HG03460 (cell line): ENCODE data around the gene DNAJC7.
"Not testable (repeated sequence)": the region's sequence is repeated elsewhere in the genome, so short reads cannot be mapped to it uniquely, and the experiment has no call there.

Source experiments
- ATAC-seq: cut with Tn5 transposase; IDR thresholded peaks from one replicate; pipeline ENCODE4 v1.9.1; 2021; ENCODE audit not compliant: unreplicated experiment

The DNAJC7 gene

GRCh38 chr17:42013740-42014139 is 3.5 kb downstream of the DNAJC7 start:
- ATAC-seq, result not testable (repeated sequence)

GRCh38 chr17:42012363-42012762 is 4.9 kb downstream of the DNAJC7 start:
- not testable (repeated sequence) for ATAC-seq

- no peak for ATAC-seq
These were observed 6.2 kb downstream of the DNAJC7 start for GRCh38 chr17:42010898-42011516.

- ATAC-seq, result not testable (repeated sequence)
These were observed 7.0 kb downstream of the DNAJC7 start for GRCh38 chr17:42010266-42010680.

- ATAC-seq, result no peak
These were observed 8.1 kb downstream of the DNAJC7 start for GRCh38 chr17:42009170-42009569.

GRCh38 chr17:42005166-42005565 is 12.1 kb downstream of the DNAJC7 start:
- no peak for ATAC-seq

GRCh38 chr17:42002792-42003301 is 14.4 kb downstream of the DNAJC7 start:
- no peak for ATAC-seq

- no peak for ATAC-seq
These were observed 15.0 kb downstream of the DNAJC7 start for GRCh38 chr17:42002175-42002791.

- no peak for ATAC-seq
These were observed 15.5 kb downstream of the DNAJC7 start for GRCh38 chr17:42001729-42002128.

GRCh38 chr17:42000413-42001133 is 16.7 kb downstream of the DNAJC7 start:
- ATAC-seq, result no peak

GRCh38 chr17:41998497-41998896 is 18.7 kb downstream of the DNAJC7 start:
- no peak for ATAC-seq

- ATAC-seq, result no peak
These were observed 20.4 kb downstream of the DNAJC7 start for GRCh38 chr17:41996855-41997164.

GRCh38 chr17:41992576-41992975 is 24.7 kb downstream of the DNAJC7 start:
- no peak for ATAC-seq

- ATAC-seq, result no peak
These were observed 27.4 kb downstream of the DNAJC7 start for GRCh38 chr17:41989702-41990419.

GRCh38 chr17:41988418-41988817 is 28.8 kb downstream of the DNAJC7 start:
- ATAC-seq, result no peak

GRCh38 chr17:41987642-41988041 is 29.6 kb downstream of the DNAJC7 start:
- no peak for ATAC-seq

GRCh38 chr17:41986634-41987033 is 30.6 kb downstream of the DNAJC7 start:
- no peak for ATAC-seq

GRCh38 chr17:41985919-41986318 is 31.3 kb downstream of the DNAJC7 start:
- ATAC-seq, result no peak

- ATAC-seq, result no peak
These were observed 32.8 kb downstream of the DNAJC7 start for GRCh38 chr17:41984454-41984853.

GRCh38 chr17:41982026-41982760 is 35.0 kb downstream of the DNAJC7 start:
- no peak for ATAC-seq

- no peak for ATAC-seq
These were observed 39.2 kb downstream of the DNAJC7 start for GRCh38 chr17:41977991-41978390.
